KMS-11 (cell line): ENCODE results near the gene STEAP1B.
A peak's percentile ranks its signal among the peaks of the same experiment; 100 is the strongest.
"Not testable (repeated sequence)": the region's sequence is repeated elsewhere in the genome, so short reads cannot be mapped to it uniquely, and the experiment has no call there.

ENCODE experiments used
- H2AFZ ChIP-seq: fragments of 200-600 bp; sonication (generic); 2 replicates; pipeline ENCODE4 v1.6.1; 2016; ENCODE audit warnings: antibody characterized with exemption, mixed run types, low read depth
- H3K27ac ChIP-seq: fragments of 200-600 bp; sonication (generic); 2 replicates; pipeline ENCODE4 v1.6.1; 2016; ENCODE audit warnings: mild to moderate bottlenecking, mixed run types
- H3K27me3 ChIP-seq: fragments of 200-600 bp; sonication (generic); 2 replicates; pipeline ENCODE4 v1.6.1; 2017; ENCODE audit warnings: mild to moderate bottlenecking, low read depth, mixed run types, moderate library complexity; ENCODE audit not compliant: insufficient read depth
- H3K36me3 ChIP-seq: fragments of 200-600 bp; sonication (generic); 2 replicates; pipeline ENCODE4 v1.6.1; 2017; ENCODE audit warnings: mild to moderate bottlenecking, mixed run types; ENCODE audit not compliant: insufficient read depth
- H3K4me1 ChIP-seq: fragments of 200-600 bp; sonication (generic); 2 replicates; pipeline ENCODE4 v1.6.1; 2016; ENCODE audit warnings: mild to moderate bottlenecking, low read depth, mixed run types; ENCODE audit not compliant: poor library complexity, severe bottlenecking
- H3K4me2 ChIP-seq: fragments of 200-600 bp; sonication (generic); 2 replicates; pipeline ENCODE4 v1.7.0; 2016; ENCODE audit warnings: mild to moderate bottlenecking, mixed run types
- H3K4me3 ChIP-seq: fragments of 200-600 bp; sonication (generic); IDR thresholded peaks from 2 replicates; pipeline ENCODE4 v1.6.1; 2017; ENCODE audit warnings: low read depth, low read length, mixed read lengths; ENCODE audit not compliant: insufficient read depth
- H3K79me2 ChIP-seq: fragments of 200-600 bp; sonication (generic); 2 replicates; pipeline ENCODE4 v1.6.1; 2016; ENCODE audit warnings: low read depth, mixed run types; ENCODE audit not compliant: insufficient read depth
- H3K9ac ChIP-seq: fragments of 200-600 bp; sonication (generic); 2 replicates; pipeline ENCODE4 v1.6.1; 2016; ENCODE audit warnings: mild to moderate bottlenecking, mixed run types
- H4K20me1 ChIP-seq: fragments of 200-600 bp; sonication (generic); 2 replicates; pipeline ENCODE4 v1.6.1; 2016; ENCODE audit warnings: mild to moderate bottlenecking, mixed run types; ENCODE audit not compliant: insufficient read depth
- CTCF ChIP-seq: fragments of 200-600 bp; sonication (generic); conservative IDR thresholded peaks from 2 replicates; pipeline ENCODE4 v1.6.1; 2017; ENCODE audit warnings: low read depth, mild to moderate bottlenecking, antibody characterized with exemption, low read length, moderate library complexity, mixed read lengths

The STEAP1B gene

GRCh38 chr7:22438994-22439393 is 61.0 kb downstream of the STEAP1B start:
- H3K27ac ChIP-seq: peak overlapping the region; percentile 17; the same call in 1 of the 2 replicates
- no peaks in the 10 kb centered on the region for H3K36me3 ChIP-seq
- no peak for TF ChIP-seq CTCF
- H3K4me2 ChIP-seq: peak overlapping the region; percentile 38
- no peak overlapping the region for H3K4me3 ChIP-seq
- H3K4me1 ChIP-seq: peaks cover 69% of the 10 kb centered on the region
- H4K20me1 ChIP-seq: no peaks in the 10 kb centered on the region
- H3K9ac ChIP-seq: no peak overlapping the region
- H3K27me3 ChIP-seq: no peaks in the 10 kb centered on the region
- H2AFZ ChIP-seq: 0 out of 2 replicates have a peak overlapping the region, but pooled peaks have one; percentile 17
- no peaks in the 10 kb centered on the region for H3K79me2 ChIP-seq

- not testable (repeated sequence) for H3K27ac ChIP-seq, H3K36me3 ChIP-seq, H4K20me1 ChIP-seq, H3K9ac ChIP-seq, H3K79me2 ChIP-seq, H3K4me2 ChIP-seq, H3K4me3 ChIP-seq, H3K27me3 ChIP-seq, H2AFZ ChIP-seq
- H3K4me1 ChIP-seq: peaks cover 58% of the 10 kb centered on the region
Measured at GRCh38 chr7:22436552-22436951, 63.4 kb downstream of the STEAP1B start.

- Histone ChIP-seq H2AFZ (peak overlapping the region; percentile 55; the same call in 1 of the 2 replicates), H4K20me1 (no peaks in the 10 kb centered on the region), H3K79me2 (no peaks in the 10 kb centered on the region), H3K4me3 (no peak overlapping the region), H3K36me3 (no peaks in the 10 kb centered on the region), H3K27ac (peak overlapping the region; percentile 49), H3K4me1 (peaks cover 58% of the 10 kb centered on the region), H3K27me3 (no peaks in the 10 kb centered on the region), H3K4me2 (peak overlapping the region; percentile 58), H3K9ac (peak overlapping the region; percentile 35; the same call in 1 of the 2 replicates)
- TF ChIP-seq CTCF: no peak
Measured at GRCh38 chr7:22435720-22436119, 64.3 kb downstream of the STEAP1B start.

DNA sequence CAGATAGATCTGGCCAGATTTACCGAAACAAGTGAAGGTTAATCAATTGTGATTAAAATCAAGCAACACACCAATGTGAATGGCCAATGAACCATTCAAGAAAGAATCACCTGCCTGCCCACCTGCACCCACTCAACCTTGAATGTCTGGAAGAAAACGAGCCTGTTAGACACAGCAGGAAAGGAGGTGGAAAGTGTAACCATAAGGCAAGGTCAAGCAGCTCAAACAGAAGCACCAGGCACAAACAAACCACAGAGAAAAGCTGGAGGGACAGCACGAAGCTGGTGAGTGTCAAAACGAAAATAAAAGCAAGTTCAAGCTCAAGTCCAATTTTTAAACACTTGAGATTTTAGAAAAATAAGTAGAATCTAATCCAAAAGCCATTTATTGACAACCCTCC is 64.9 kb downstream of the STEAP1B start:
- no peak overlapping the region for H3K4me3 ChIP-seq
- no peaks in the 10 kb centered on the region for H4K20me1 ChIP-seq
- peaks cover 52% of the 10 kb centered on the region for H3K4me1 ChIP-seq
- no peaks in the 10 kb centered on the region for H3K79me2 ChIP-seq
- no peaks in the 10 kb centered on the region for H3K36me3 ChIP-seq
- H3K27me3 ChIP-seq: no peaks in the 10 kb centered on the region
- peak overlapping the region; percentile 35; the same call in 1 of the 2 replicates for H3K9ac ChIP-seq
- peak overlapping the region; percentile 49 for H3K27ac ChIP-seq
- peak overlapping the region; percentile 55 for H2AFZ ChIP-seq
- no peak for TF ChIP-seq CTCF
- H3K4me2 ChIP-seq: peak overlapping the region; percentile 58

- peaks cover 40% of the 10 kb centered on the region for H3K4me1 ChIP-seq
- H2AFZ ChIP-seq: no peak overlapping the region
- H3K4me3 ChIP-seq: no peak overlapping the region
- no peak overlapping the region for H3K4me2 ChIP-seq
- no peaks in the 10 kb centered on the region for H3K36me3 ChIP-seq
- no peaks in the 10 kb centered on the region for H4K20me1 ChIP-seq
- no peak for TF ChIP-seq CTCF
- no peaks in the 10 kb centered on the region for H3K79me2 ChIP-seq
- H3K27me3 ChIP-seq: no peaks in the 10 kb centered on the region
- no peak overlapping the region for H3K27ac ChIP-seq
- H3K9ac ChIP-seq: no peak overlapping the region
Measured at GRCh38 chr7:22433710-22434460, 66.1 kb downstream of the STEAP1B start.

DNA sequence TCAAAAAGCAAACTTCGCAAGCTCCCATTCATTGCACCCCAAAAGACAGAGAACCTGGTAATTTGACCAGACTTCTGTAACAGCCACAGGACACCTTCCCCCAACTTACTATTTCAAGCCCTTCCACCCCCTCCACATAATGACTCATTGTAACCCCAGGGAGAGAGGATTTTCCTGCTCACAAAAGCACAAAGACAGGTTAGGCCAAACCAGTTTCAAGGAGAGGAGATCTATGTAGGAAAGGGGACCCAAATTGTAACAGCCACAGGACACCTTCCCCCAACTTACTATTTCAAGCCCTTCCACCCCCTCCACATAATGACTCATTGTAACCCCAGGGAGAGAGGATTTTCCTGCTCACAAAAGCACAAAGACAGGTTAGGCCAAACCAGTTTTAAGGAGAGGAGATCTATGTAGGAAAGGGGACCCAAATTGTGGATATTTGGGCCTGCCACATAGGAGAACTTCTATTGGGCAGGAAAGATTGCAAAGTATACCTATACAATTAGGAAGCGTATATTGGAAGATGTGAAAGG is 66.8 kb downstream of the STEAP1B start:
- H3K27ac ChIP-seq, H4K20me1 ChIP-seq, H3K79me2 ChIP-seq, H3K36me3 ChIP-seq, H3K9ac ChIP-seq, H3K4me3 ChIP-seq, H3K27me3 ChIP-seq, H3K4me2 ChIP-seq, H2AFZ ChIP-seq: not testable (repeated sequence)
- peaks cover 33% of the 10 kb centered on the region for H3K4me1 ChIP-seq
